Neuronal stem cell (in vitro differentiated cells): Measurements from ENCODE around the gene OR6S1.

Source experiments
- DNase-seq: peaks from one replicate; pipeline ENCODE4 v3.0.0-alpha.2; 2013; ENCODE audit warnings: low spot score
- H2AFZ ChIP-seq: one replicate; pipeline ENCODE4 v1.6.1; 2013; ENCODE audit warnings: mild to moderate bottlenecking, low read length, inconsistent platforms
- H2AK5ac ChIP-seq: 2 replicates; pipeline ENCODE4 v1.6.1; 2013; ENCODE audit warnings: low read depth, mild to moderate bottlenecking, inconsistent platforms, low read length, moderate library complexity, mixed read lengths
- H2BK120ac ChIP-seq: 2 replicates; pipeline ENCODE4 v1.6.1; 2013; ENCODE audit warnings: low read depth, mild to moderate bottlenecking, inconsistent platforms, low read length, moderate library complexity, mixed read lengths
- H2BK12ac ChIP-seq: one replicate; pipeline ENCODE4 v1.6.1; 2013; ENCODE audit warnings: low read length, inconsistent platforms
- H2BK15ac ChIP-seq: 2 replicates; pipeline ENCODE4 v1.6.1; 2013; ENCODE audit warnings: mild to moderate bottlenecking, low read length, inconsistent platforms, mixed read lengths
- H2BK5ac ChIP-seq: one replicate; pipeline ENCODE4 v1.6.1; 2013; ENCODE audit warnings: inconsistent platforms, mild to moderate bottlenecking, low read length, moderate library complexity
- H3K14ac ChIP-seq: one replicate; pipeline ENCODE4 v1.6.1; 2013; ENCODE audit warnings: low read length, inconsistent platforms
- H3K18ac ChIP-seq: 2 replicates; pipeline ENCODE4 v1.6.1; 2013; ENCODE audit warnings: low read length, inconsistent platforms
- H3K23ac ChIP-seq: 2 replicates; pipeline ENCODE4 v1.6.1; 2013; ENCODE audit warnings: low read depth, mild to moderate bottlenecking, mixed read lengths, low read length, inconsistent platforms; ENCODE audit not compliant: poor library complexity
- H3K27ac ChIP-seq: replicated peaks from 3 replicates; pipeline ENCODE4 v1.5.1; 2013; ENCODE audit warnings: low read length, inconsistent platforms
- H3K27me3 ChIP-seq, 3 experiments: 2 replicates each; pipeline ENCODE4 v1.6.1; 2013; ENCODE audit warnings: low read length in 3 of 3, mild to moderate bottlenecking in 2 of 3, inconsistent platforms in 1 of 3, low read depth in 1 of 3, mixed read lengths in 1 of 3, moderate library complexity in 1 of 3; ENCODE audit not compliant: control insufficient read depth in 3 of 3, insufficient read depth in 3 of 3
- H3K36me3 ChIP-seq, 2 donors: replicated peaks in 1 of 2; 2 replicates each; pipeline ENCODE4 v1.6.1; 2013; ENCODE audit warnings: low read length in 2 of 2; ENCODE audit not compliant: control insufficient read depth in 2 of 2, insufficient read depth in 2 of 2
- H3K4ac ChIP-seq: 2 replicates; pipeline ENCODE4 v1.6.1; 2013; ENCODE audit warnings: inconsistent platforms, mild to moderate bottlenecking, low read length, moderate library complexity
- H3K4me1 ChIP-seq, 2 donors: 1 replicate in 1 of 2; 2 replicates in 1 of 2; pipeline ENCODE4 v1.6.1; 2013; ENCODE audit warnings: low read length in 2 of 2, low read depth in 1 of 2; ENCODE audit not compliant: control insufficient read depth in 2 of 2, insufficient read depth in 1 of 2
- H3K4me2 ChIP-seq: one replicate; pipeline ENCODE4 v1.6.1; 2013; ENCODE audit warnings: mild to moderate bottlenecking, low read length, inconsistent platforms; ENCODE audit not compliant: insufficient read depth, poor library complexity, severe bottlenecking
- H3K4me3 ChIP-seq, 2 donors: 2 replicates each; pipeline ENCODE4 v1.5.1; 2013; ENCODE audit warnings: low read length in 2 of 2, mild to moderate bottlenecking in 2 of 2, inconsistent platforms in 1 of 2, moderate library complexity in 1 of 2
- H3K79me1 ChIP-seq: one replicate; pipeline ENCODE4 v1.6.1; 2013; ENCODE audit warnings: low read depth, mild to moderate bottlenecking, inconsistent platforms, low read length, moderate library complexity
- H3K9ac ChIP-seq: one replicate; pipeline ENCODE4 v1.6.1; 2013; ENCODE audit warnings: mild to moderate bottlenecking, low read depth, low read length, inconsistent platforms; ENCODE audit not compliant: poor library complexity
- H3K9me3 ChIP-seq, 2 donors: replicated peaks in 1 of 2; 2 replicates each; pipeline versions ENCODE3 to v1.6.1; 2013; ENCODE audit warnings: low read length in 2 of 2, mild to moderate bottlenecking in 2 of 2, inconsistent platforms in 1 of 2, low read depth in 1 of 2, mixed read lengths in 1 of 2, moderate library complexity in 1 of 2; ENCODE audit not compliant: control insufficient read depth in 2 of 2, insufficient read depth in 1 of 2
- H4K8ac ChIP-seq: one replicate; pipeline ENCODE4 v1.6.1; 2013; ENCODE audit warnings: low read depth, mild to moderate bottlenecking, inconsistent platforms, low read length, moderate library complexity
- H4K91ac ChIP-seq: one replicate; pipeline ENCODE4 v1.6.1; 2013; ENCODE audit warnings: low read length, low read depth, mild to moderate bottlenecking, inconsistent platforms; ENCODE audit not compliant: poor library complexity
- WGBS, 2 donors: extraction: QIAGEN DNeasy Blood & Tissue Kit; methylation state at CpG; one replicate each; pipeline ENCODE4 v1.1.7; 2013; ENCODE audit warnings: missing lambda C conversion rate in 2 of 2, mixed read lengths in 1 of 2; ENCODE audit not compliant: insufficient read length in 2 of 2, insufficient replicate concordance in 1 of 2; ENCODE audit errors: extremely low coverage in 2 of 2; 5-methylcytosine and 5-hydroxymethylcytosine counted together

The OR6S1 gene

GRCh38 chr14:20631023-20631879 lies 10.2 kb downstream of the OR6S1 start:
- H3K79me1 ChIP-seq = no peaks in the 10 kb centered on the region
- H2BK120ac ChIP-seq = no peak overlapping the region
- peak overlapping the region; percentile 54 to 92 for H3K4me3 ChIP-seq
- H2BK15ac ChIP-seq = no peak overlapping the region
- no peak overlapping the region for H2BK12ac ChIP-seq
- H3K9me3 ChIP-seq = peaks cover 0 to 1% of the 10 kb centered on the region in 2 donors
- no peak overlapping the region for H3K23ac ChIP-seq
- peaks cover 6 to 51% (median 38%) of the 10 kb centered on the region in 3 experiments for H3K27me3 ChIP-seq
- no peak overlapping the region for H4K91ac ChIP-seq
- no peak overlapping the region for H3K9ac ChIP-seq
- no peak overlapping the region for H3K27ac ChIP-seq
- H2AFZ ChIP-seq = peak overlapping the region; percentile 90
- no peak overlapping the region for H2AK5ac ChIP-seq
- no peak overlapping the region for H3K14ac ChIP-seq
- no peak overlapping the region for H2BK5ac ChIP-seq
- no peak for DNase-seq
- WGBS, 2 donors = no CpG with 5 or more reads among the region's 19 CpGs
- no peak overlapping the region for H4K8ac ChIP-seq
- no peaks in the 10 kb centered on the region for H3K36me3 ChIP-seq
- H3K4me1 ChIP-seq = peaks cover 7 to 9% of the 10 kb centered on the region in 2 donors
- H3K4me2 ChIP-seq = peak overlapping the region; percentile 88
- no peak overlapping the region for H3K18ac ChIP-seq
- H3K4ac ChIP-seq = no peak overlapping the region

- no peak overlapping the region for H3K4ac ChIP-seq
- no peak overlapping the region for H3K23ac ChIP-seq
- no CpG with 5 or more reads among the region's 23 CpGs for WGBS, 2 donors
- peak overlapping the region; percentile 54 to 92 for H3K4me3 ChIP-seq
- no peak overlapping the region for H2BK5ac ChIP-seq
- no peak for DNase-seq
- peaks cover 9 to 58% (median 44%) of the 10 kb centered on the region in 3 experiments for H3K27me3 ChIP-seq
- no peak overlapping the region for H2AK5ac ChIP-seq
- no peaks in the 10 kb centered on the region for H3K36me3 ChIP-seq
- peaks cover 10% of the 10 kb centered on the region in 2 donors for H3K4me1 ChIP-seq
- peak overlapping the region; percentile 83 for H3K4me2 ChIP-seq
- no peak overlapping the region for H2BK120ac ChIP-seq
- H2BK12ac ChIP-seq = no peak overlapping the region
- no peak overlapping the region for H4K8ac ChIP-seq
- no peak overlapping the region for H3K9ac ChIP-seq
- H3K27ac ChIP-seq = no peak overlapping the region
- H2BK15ac ChIP-seq = no peak overlapping the region
- H3K18ac ChIP-seq = no peak overlapping the region
- H3K14ac ChIP-seq = no peak overlapping the region
- H4K91ac ChIP-seq = no peak overlapping the region
- H3K9me3 ChIP-seq = peaks cover 0 to 1% of the 10 kb centered on the region in 2 donors
- H3K79me1 ChIP-seq = no peaks in the 10 kb centered on the region
- peak overlapping the region; percentile 76 for H2AFZ ChIP-seq
These were observed 11.0 kb downstream of the OR6S1 start for GRCh38 chr14:20630340-20631022.

GRCh38 chr14:20628063-20628854 lies 13.2 kb downstream of the OR6S1 start:
- Histone ChIP-seq H3K9ac (no peak overlapping the region), H3K27ac (no peak overlapping the region), H3K27me3 (peaks cover 7 to 71% (median 38%) of the 10 kb centered on the region in 3 experiments), H3K9me3 (no peaks in the 10 kb centered on the region), H2BK12ac (no peak overlapping the region), H2AFZ (no peak overlapping the region), H3K18ac (no peak overlapping the region), H4K91ac (no peak overlapping the region), H3K4me1 (peaks cover 8 to 11% of the 10 kb centered on the region in 2 donors), H3K14ac (no peak overlapping the region), H3K79me1 (no peaks in the 10 kb centered on the region), H2BK5ac (no peak overlapping the region), H3K23ac (no peak overlapping the region), H4K8ac (no peak overlapping the region), H3K4me2 (peak overlapping the region; percentile 20), H3K36me3 (no peaks in the 10 kb centered on the region), H2AK5ac (no peak overlapping the region), H2BK15ac (no peak overlapping the region), H2BK120ac (no peak overlapping the region), H3K4me3 (no peak overlapping the region), H3K4ac (no peak overlapping the region)
- no peak for DNase-seq
- no CpG with 5 or more reads among the region's 10 CpGs for WGBS, 2 donors
